Prostate gland (tissue), 2 donors: ENCODE data around the gene EPHA6. TPM values are rescaled to one million over a fixed set of nuclear protein-coding genes. Genes with fewer than 3 reads are reported as not detected.
A peak's percentile ranks its signal among the peaks of the same experiment; 100 is the strongest.

Source experiments
- DNase-seq: peaks from one replicate; pipeline ENCODE4 v3.0.0-alpha.2; 2019; ENCODE audit warnings: low spot score
- H3K27ac ChIP-seq, 2 donors: fragments of 200-600 bp; sonication (generic); 2 replicates each; pipeline ENCODE4 v1.5.1; 2017 to 2019
- H3K27me3 ChIP-seq: fragments of 200-600 bp; sonication (generic); replicated peaks from 2 replicates; pipeline ENCODE4 v1.5.1; 2019; ENCODE audit not compliant: insufficient read depth
- H3K36me3 ChIP-seq, 2 donors: fragments of 200-600 bp; sonication (generic); 1 replicate in 1 of 2; 2 replicates in 1 of 2; pipeline versions ENCODE4 v1.5.1 to v1.8.1; 2017 to 2019
- H3K4me1 ChIP-seq: fragments of 200-600 bp; sonication (generic); replicated peaks from 2 replicates; pipeline ENCODE4 v1.5.1; 2019
- H3K4me3 ChIP-seq, 2 donors: fragments of 200-600 bp; sonication (generic); 2 replicates each; pipeline ENCODE4 v1.5.1; 2017 to 2019
- H3K9me3 ChIP-seq: fragments of 200-600 bp; sonication (generic); 2 replicates; pipeline ENCODE4 v1.5.1; 2017
- POLR2A ChIP-seq: fragments of 450-650 bp; IDR thresholded peaks from one replicate; pipeline ENCODE4 v1.6.1; 2016; ENCODE audit warnings: antibody characterized with exemption, mild to moderate bottlenecking
- POLR2AphosphoS5 ChIP-seq: sonication (generic); formaldehyde crosslinking; IDR thresholded peaks from one replicate; pipeline ENCODE4 v1.6.1; 2017; ENCODE audit warnings: antibody characterized with exemption
- WGBS: methylation state at CpG from one replicate; pipeline ENCODE4 v1.1.5; 2018; 5-methylcytosine and 5-hydroxymethylcytosine counted together
- intact Hi-C: fragments of 100-400 bp; cut with DNase I; formaldehyde crosslinking; loops from one replicate; pipeline ENCODE4 v1.14.2; 2022
- total RNA-seq, 2 donors: library from RNA; depleted of rRNA; stranded (reverse); fragments of >200 nt; gene quantifications; one replicate each; pipeline ENCODE4 v1.1.0, GENCODE V29; 2016
- TF ChIP-seq, protein P1 (sequence below), 4 experiments: fragments of 200-600 bp in 2 of 4; fragments of 450-650 bp in 2 of 4; sonication (generic) in 2 of 4; IDR thresholded peaks; 1 replicate in 3 of 4; 2 replicates in 1 of 4; pipeline ENCODE4 v1.5.1; 2016 to 2019; ENCODE audit warnings: antibody characterized with exemption in 4 of 4, mild to moderate bottlenecking in 2 of 4, moderate library complexity in 2 of 4

EPHA6 gene
- total RNA-seq, 2 donors from 2014 or later: 1.1 to 3.7 TPM

DNA sequence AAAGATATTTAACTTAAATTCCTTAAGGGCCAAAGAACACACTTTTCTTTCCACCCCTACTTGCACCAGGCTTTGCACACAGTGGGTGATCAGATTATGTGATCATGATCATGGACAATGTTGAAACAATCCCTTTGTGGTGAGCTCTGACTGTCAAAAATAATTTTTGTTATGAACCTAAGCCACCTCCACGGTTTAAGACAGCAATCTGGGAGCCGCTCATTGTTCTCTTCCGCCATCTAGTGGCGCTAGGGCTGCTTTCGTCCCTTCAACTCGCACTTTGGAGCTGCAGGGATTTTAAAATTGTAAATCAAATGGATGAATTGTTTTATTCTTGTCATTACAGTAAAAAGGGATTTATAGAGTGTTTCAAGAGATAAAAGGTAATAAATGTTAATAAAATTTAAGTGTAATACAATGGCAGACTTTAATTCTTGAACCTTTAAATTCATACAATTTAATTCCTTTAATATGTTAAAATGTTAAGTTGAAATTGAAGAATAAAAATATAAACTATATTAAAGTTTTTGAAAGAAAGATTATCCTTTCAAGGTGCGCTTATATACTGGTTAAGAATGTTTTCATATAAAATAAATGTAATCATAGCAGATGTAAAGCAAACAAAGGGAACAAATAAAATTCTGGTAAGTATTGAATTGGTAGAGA lies 904.9 kb downstream of the EPHA6 start:
- intact Hi-C loops: no loop called here
- H3K9me3 ChIP-seq: no peaks in the 10 kb centered on the region
- H3K4me3 ChIP-seq: no peak overlapping the region
- no peaks in the 10 kb centered on the region for H3K27me3 ChIP-seq
- peak; percentile 53 for DNase-seq
- H3K36me3 ChIP-seq: no peaks in the 10 kb centered on the region
- TF ChIP-seq, protein P1, sequence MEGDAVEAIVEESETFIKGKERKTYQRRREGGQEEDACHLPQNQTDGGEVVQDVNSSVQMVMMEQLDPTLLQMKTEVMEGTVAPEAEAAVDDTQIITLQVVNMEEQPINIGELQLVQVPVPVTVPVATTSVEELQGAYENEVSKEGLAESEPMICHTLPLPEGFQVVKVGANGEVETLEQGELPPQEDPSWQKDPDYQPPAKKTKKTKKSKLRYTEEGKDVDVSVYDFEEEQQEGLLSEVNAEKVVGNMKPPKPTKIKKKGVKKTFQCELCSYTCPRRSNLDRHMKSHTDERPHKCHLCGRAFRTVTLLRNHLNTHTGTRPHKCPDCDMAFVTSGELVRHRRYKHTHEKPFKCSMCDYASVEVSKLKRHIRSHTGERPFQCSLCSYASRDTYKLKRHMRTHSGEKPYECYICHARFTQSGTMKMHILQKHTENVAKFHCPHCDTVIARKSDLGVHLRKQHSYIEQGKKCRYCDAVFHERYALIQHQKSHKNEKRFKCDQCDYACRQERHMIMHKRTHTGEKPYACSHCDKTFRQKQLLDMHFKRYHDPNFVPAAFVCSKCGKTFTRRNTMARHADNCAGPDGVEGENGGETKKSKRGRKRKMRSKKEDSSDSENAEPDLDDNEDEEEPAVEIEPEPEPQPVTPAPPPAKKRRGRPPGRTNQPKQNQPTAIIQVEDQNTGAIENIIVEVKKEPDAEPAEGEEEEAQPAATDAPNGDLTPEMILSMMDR (IDR thresholded peaks at IDR 0.05): peak; percentile 22 to 76 (median 68)
- no peak for TF ChIP-seq POLR2AphosphoS5
- TF ChIP-seq POLR2A: no peak
- H3K4me1 ChIP-seq: no peaks in the 10 kb centered on the region
- H3K27ac ChIP-seq: no peak overlapping the region
- whole genome bisulfite sequencing: 4% methylated on average over 7 of the region's 7 CpGs

DNA sequence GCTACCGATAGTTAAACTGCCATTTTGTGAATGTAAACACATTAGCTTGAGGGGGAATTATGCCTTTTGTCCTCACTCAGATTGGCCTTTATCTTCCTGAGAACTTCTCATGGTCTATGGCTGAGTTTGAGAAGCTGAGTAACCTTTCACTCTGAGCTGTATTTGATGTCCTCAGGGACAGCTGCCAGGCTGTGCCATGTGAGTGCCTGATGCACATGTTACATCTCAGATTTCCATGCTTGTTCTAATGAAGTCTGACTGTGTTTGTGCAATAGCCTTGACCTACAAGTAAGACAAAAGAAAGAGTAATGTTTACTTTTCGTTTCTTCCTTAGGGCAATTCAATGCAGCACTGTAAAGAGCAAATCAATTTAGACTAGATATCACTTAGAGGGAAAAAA lies 906.0 kb downstream of the EPHA6 start:
- Histone ChIP-seq H3K4me1 (no peaks in the 10 kb centered on the region), H3K27me3 (no peaks in the 10 kb centered on the region), H3K36me3 (no peaks in the 10 kb centered on the region), H3K9me3 (no peaks in the 10 kb centered on the region), H3K4me3 (no peak overlapping the region), H3K27ac (no peak overlapping the region)
- no peak for TF ChIP-seq POLR2AphosphoS5
- TF ChIP-seq, protein P1 (IDR thresholded peaks at IDR 0.05): no peak
- 69% methylated on average over 2 of the region's 2 CpGs for WGBS
- intact Hi-C loops: no loop called here
- no peak for DNase-seq

DNA sequence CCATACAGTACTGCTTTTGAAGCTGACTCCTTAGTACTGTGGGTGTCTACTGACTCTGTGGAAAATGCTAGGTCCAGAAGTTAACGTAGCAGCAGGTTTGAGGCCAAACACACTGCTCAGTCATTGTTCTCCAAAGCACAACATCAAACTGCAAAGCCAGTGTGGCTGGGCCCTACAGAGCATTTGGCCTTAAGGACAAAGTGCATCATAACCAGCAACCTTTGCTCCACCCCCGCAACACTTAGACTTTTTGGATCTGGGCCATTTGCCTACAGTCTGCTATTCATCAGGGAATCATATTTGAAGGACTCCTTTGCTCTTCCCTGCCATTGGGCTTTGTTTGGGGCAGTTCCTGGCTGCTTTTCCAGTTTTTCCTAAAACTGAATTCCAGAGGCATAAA lies 907.1 kb downstream of the EPHA6 start:
- no peak overlapping the region for H3K4me3 ChIP-seq

DNA sequence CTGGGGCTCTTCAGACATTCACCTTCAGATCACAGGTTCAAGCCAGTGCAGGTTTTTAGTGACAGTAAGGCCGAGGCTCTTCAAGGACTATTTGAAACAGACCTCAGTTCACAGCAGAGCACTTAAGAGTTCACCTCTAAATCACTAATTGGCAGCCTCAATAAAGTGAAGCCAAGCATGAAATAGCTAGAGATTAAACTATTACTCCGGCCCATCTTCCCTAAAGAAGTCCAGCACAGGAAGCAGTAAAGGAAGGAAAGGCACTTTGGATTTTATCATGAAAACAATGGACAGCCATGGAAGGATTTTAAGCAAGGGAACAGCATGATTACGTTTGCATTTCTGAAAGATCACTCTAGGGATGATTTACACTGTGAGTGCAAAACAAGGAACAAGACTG lies 922.5 kb downstream of the EPHA6 start:
- Histone ChIP-seq H3K9me3 (no peaks in the 10 kb centered on the region), H3K4me1 (no peaks in the 10 kb centered on the region), H3K27me3 (no peaks in the 10 kb centered on the region), H3K27ac (no peak overlapping the region), H3K36me3 (no peaks in the 10 kb centered on the region), H3K4me3 (no peak overlapping the region)
- TF ChIP-seq, protein P1 (IDR thresholded peaks at IDR 0.05): no peak
- no peak for TF ChIP-seq POLR2AphosphoS5
- no peak for TF ChIP-seq POLR2A
- no peak for DNase-seq
- 23% methylated on average over 3 of the region's 3 CpGs for WGBS
- intact Hi-C loops: no loop called here

More for the DNA sequence above, 907.1 kb downstream of the EPHA6 start:
- no peaks in the 10 kb centered on the region for H3K36me3 ChIP-seq
- TF ChIP-seq POLR2AphosphoS5 (no peak), POLR2A (no peak)
- TF ChIP-seq, protein P1 (IDR thresholded peaks at IDR 0.05): no peak
- H3K9me3 ChIP-seq: no peaks in the 10 kb centered on the region
- intact Hi-C loops: no loop called here
- DNase-seq: no peak
- no peak overlapping the region for H3K27ac ChIP-seq
- no peaks in the 10 kb centered on the region for H3K27me3 ChIP-seq
- 100% methylated on average over 2 of the region's 2 CpGs for WGBS
- no peaks in the 10 kb centered on the region for H3K4me1 ChIP-seq

DNA sequence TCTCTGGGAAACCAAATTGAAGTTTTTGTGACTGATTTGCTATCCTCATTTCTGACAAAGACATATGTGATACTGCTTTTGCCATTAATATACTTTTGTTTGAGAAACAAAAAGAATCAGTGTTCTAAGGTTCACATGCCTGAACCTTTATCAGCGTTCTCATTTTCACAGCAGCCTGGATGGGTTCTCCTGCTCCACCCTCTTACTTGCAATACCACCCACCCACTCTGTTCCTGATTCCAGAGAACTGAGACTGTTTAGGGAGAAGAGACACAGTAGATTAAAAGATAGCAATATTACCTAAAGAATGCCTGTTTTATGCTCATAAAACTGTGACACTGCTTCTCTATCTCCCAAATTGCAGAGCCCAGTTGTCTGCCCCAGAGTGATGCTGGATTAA lies 924.4 kb downstream of the EPHA6 start:
- no peak overlapping the region for H3K27ac ChIP-seq
- WGBS: 59% methylated on average over 1 of the region's 1 CpG
- TF ChIP-seq POLR2A (no peak), POLR2AphosphoS5 (no peak)
- TF ChIP-seq, protein P1 (IDR thresholded peaks at IDR 0.05): no peak

More for the DNA sequence above, 924.4 kb downstream of the EPHA6 start:
- intact Hi-C loops: no loop called here
- Histone ChIP-seq H3K9me3 (no peaks in the 10 kb centered on the region), H3K27me3 (no peaks in the 10 kb centered on the region), H3K4me1 (no peaks in the 10 kb centered on the region), H3K4me3 (no peak overlapping the region), H3K36me3 (no peaks in the 10 kb centered on the region)
- DNase-seq: no peak
